Activated gamma-delta T cell treated with anti-CD3 and anti-CD28 coated beads, Interleukin-2, amount 50 U/mL, for 16 hours (primary cell): Measurements from ENCODE around the gene RHD.
"Not testable (repeated sequence)": the region's sequence is repeated elsewhere in the genome, so short reads cannot be mapped to it uniquely, and the experiment has no call there.

Experiments used
- DNase-seq: peaks from one replicate; pipeline ENCODE4 v3.0.0-alpha.2; 2020; ENCODE audit warnings: low read depth

RHD gene

GRCh38 chr1:25308168-25308567 lies 35.9 kb downstream of the RHD start:
- not testable (repeated sequence) for DNase-seq

GRCh38 chr1:25309085-25309484 lies 36.8 kb downstream of the RHD start:
- DNase-seq = not testable (repeated sequence)

GRCh38 chr1:25309486-25309885 lies 37.2 kb downstream of the RHD start:
- DNase-seq = not testable (repeated sequence)

GRCh38 chr1:25312806-25313470 lies 40.6 kb downstream of the RHD start:
- DNase-seq = not testable (repeated sequence)

GRCh38 chr1:25320314-25320938 lies 48.1 kb downstream of the RHD start:
- DNase-seq = not testable (repeated sequence)

- DNase-seq = not testable (repeated sequence)
Measured at GRCh38 chr1:25322127-25322526, 49.8 kb downstream of the RHD start.

GRCh38 chr1:25324407-25324806 lies 52.1 kb downstream of the RHD start:
- DNase-seq = not testable (repeated sequence)

- not testable (repeated sequence) for DNase-seq
Measured at GRCh38 chr1:25327864-25328790, 55.8 kb downstream of the RHD start.

GRCh38 chr1:25328791-25329185 lies 56.5 kb downstream of the RHD start:
- not testable (repeated sequence) for DNase-seq

- not testable (repeated sequence) for DNase-seq
Measured at GRCh38 chr1:25329336-25329735, 57.0 kb downstream of the RHD start.

GRCh38 chr1:25329950-25330349 lies 57.6 kb downstream of the RHD start:
- DNase-seq = not testable (repeated sequence)

GRCh38 chr1:25336922-25337354 lies 64.6 kb downstream of the RHD start:
- DNase-seq = peak; percentile 16

GRCh38 chr1:25337483-25338187 lies 65.3 kb downstream of the RHD start:
- DNase-seq = peak; percentile 19

GRCh38 chr1:25338188-25338981 lies 66.1 kb downstream of the RHD start, which contains the start of gene TMEM50A:
TMEM50A (plus strand) TSS chr1:25338334; CDS start chr1:25340487, 2,153 bp downstream.
- DNase-seq = peak; percentile 84

- DNase-seq = no peak
Measured at GRCh38 chr1:25338986-25339385, 66.7 kb downstream of the RHD start.

- no peak for DNase-seq
Measured at GRCh38 chr1:25341746-25342145, 69.4 kb downstream of the RHD start.

- no peak for DNase-seq
Measured at GRCh38 chr1:25342846-25343245, 70.5 kb downstream of the RHD start.

GRCh38 chr1:25343872-25344271 lies 71.6 kb downstream of the RHD start:
- no peak for DNase-seq

GRCh38 chr1:25347556-25347955 lies 75.2 kb downstream of the RHD start:
- no peak for DNase-seq

GRCh38 chr1:25349606-25350005 lies 77.3 kb downstream of the RHD start:
- no peak for DNase-seq

GRCh38 chr1:25355841-25356395 lies 83.6 kb downstream of the RHD start:
- no peak for DNase-seq
